Testis (tissue), 2 donors: ENCODE data around the gene KIF12.

Source experiments
- CTCF ChIP-seq, 3 experiments: fragments of 450-650 bp in 2 of 3; fragments of 200-600 bp in 1 of 3; sonication (generic) in 1 of 3; IDR thresholded peaks; one replicate each; pipeline ENCODE4 v1.5.1; 2016 to 2019; ENCODE audit warnings: antibody characterized with exemption in 3 of 3, mild to moderate bottlenecking in 2 of 3, moderate library complexity in 1 of 3
- POLR2A ChIP-seq: fragments of 450-650 bp; IDR thresholded peaks from one replicate; pipeline ENCODE4 v1.6.1; 2017; ENCODE audit warnings: antibody characterized with exemption, mild to moderate bottlenecking, moderate library complexity

GRCh38 chr9:114081441-114082016, 17.6 kb downstream of the KIF12 start:
- TF ChIP-seq POLR2A (no peak), CTCF (IDR thresholded peaks at IDR 0.05) (no peak)
